SU-DHL-6 (cell line): ENCODE results near the gene JTB.

ENCODE experiments used
- EZH2phosphoT487 ChIP-seq: fragments of 200-600 bp; sonication (generic), shearing (Covaris generic); conservative IDR thresholded peaks from 2 replicates; pipeline ENCODE4 v1.6.1; 2018; ENCODE audit warnings: mild to moderate bottlenecking, antibody characterized with exemption, low read length, moderate library complexity, mixed read lengths
- TF ChIP-seq, protein P1 (sequence below): fragments of 200-600 bp; sonication (generic); IDR thresholded peaks from one replicate; pipeline ENCODE4 v1.5.1; 2017; ENCODE audit warnings: antibody characterized with exemption, mild to moderate bottlenecking, low read length, moderate library complexity; ENCODE audit not compliant: insufficient read depth, poor library complexity, severe bottlenecking

- TF ChIP-seq, protein P1, sequence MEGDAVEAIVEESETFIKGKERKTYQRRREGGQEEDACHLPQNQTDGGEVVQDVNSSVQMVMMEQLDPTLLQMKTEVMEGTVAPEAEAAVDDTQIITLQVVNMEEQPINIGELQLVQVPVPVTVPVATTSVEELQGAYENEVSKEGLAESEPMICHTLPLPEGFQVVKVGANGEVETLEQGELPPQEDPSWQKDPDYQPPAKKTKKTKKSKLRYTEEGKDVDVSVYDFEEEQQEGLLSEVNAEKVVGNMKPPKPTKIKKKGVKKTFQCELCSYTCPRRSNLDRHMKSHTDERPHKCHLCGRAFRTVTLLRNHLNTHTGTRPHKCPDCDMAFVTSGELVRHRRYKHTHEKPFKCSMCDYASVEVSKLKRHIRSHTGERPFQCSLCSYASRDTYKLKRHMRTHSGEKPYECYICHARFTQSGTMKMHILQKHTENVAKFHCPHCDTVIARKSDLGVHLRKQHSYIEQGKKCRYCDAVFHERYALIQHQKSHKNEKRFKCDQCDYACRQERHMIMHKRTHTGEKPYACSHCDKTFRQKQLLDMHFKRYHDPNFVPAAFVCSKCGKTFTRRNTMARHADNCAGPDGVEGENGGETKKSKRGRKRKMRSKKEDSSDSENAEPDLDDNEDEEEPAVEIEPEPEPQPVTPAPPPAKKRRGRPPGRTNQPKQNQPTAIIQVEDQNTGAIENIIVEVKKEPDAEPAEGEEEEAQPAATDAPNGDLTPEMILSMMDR, result no peak
- no peak for TF ChIP-seq EZH2phosphoT487
Observed at GRCh38 chr1:153951183-153951582, 26.3 kb downstream of the JTB start.
